ENCODE results near the gene PTCD1. TPM values are rescaled to one million over a fixed set of nuclear protein-coding genes. Genes with fewer than 3 reads are reported as not detected.

Gene PTCD1
- total and polyA plus RNA-seq, 9 of the 15 experiments (the other 6 are each of a cell fraction or from before 2014, with no cell fraction given) = 0.46 to 17.1 (median 6.2) TPM

GRCh38 chr7:99392659-99393354, 45.8 kb downstream of the PTCD1 start (continued):
- TF ChIP-seq, protein P1, sequence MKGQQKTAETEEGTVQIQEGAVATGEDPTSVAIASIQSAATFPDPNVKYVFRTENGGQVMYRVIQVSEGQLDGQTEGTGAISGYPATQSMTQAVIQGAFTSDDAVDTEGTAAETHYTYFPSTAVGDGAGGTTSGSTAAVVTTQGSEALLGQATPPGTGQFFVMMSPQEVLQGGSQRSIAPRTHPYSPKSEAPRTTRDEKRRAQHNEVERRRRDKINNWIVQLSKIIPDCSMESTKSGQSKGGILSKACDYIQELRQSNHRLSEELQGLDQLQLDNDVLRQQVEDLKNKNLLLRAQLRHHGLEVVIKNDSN (CRISPR knock-in tag; IDR thresholded peaks at IDR 0.05) = no peak
- TF ChIP-seq ZBTB33 (CRISPR knock-in tag; IDR thresholded peaks at IDR 0.05) = peak; percentile 99
- TF ChIP-seq ZNF217 (CRISPR knock-in tag; IDR thresholded peaks at IDR 0.05) = no peak
- TF ChIP-seq ARID2 (IDR thresholded peaks at IDR 0.05) = no peak
- TF ChIP-seq ZZZ3 (IDR thresholded peaks at IDR 0.05) = no peak
- TF ChIP-seq OTX1 (CRISPR knock-in tag; IDR thresholded peaks at IDR 0.05) = 0 out of 2 replicates have a peak, but pooled peaks have one; percentile 17
- TF ChIP-seq NFIC (IDR thresholded peaks at IDR 0.05) = peak; percentile 11; the same call in 1 of the 2 replicates
- TF ChIP-seq ZBTB11 (CRISPR knock-in tag; IDR thresholded peaks at IDR 0.05) = peak in 1 of 3 experiments; percentile 62; a peak in 2 of 6 replicates
- TF ChIP-seq MCM7 (IDR thresholded peaks at IDR 0.05) = no peak
- TF ChIP-seq HES1 (IDR thresholded peaks at IDR 0.05; ENCODE audit: low read depth) = no peak
- TF ChIP-seq MCM3 (IDR thresholded peaks at IDR 0.05) = no peak
- peak in 1 of 2 experiments; percentile 21; a peak in 1 of 4 replicates for TF ChIP-seq HDAC1 (IDR thresholded peaks at IDR 0.05)
- 0 out of 2 replicates have a peak, but pooled peaks have one; percentile 53 for TF ChIP-seq RBM14 (IDR thresholded peaks at IDR 0.05; ENCODE audit: borderline replicate concordance, insufficient read depth, low read depth, low read length)
- TF ChIP-seq ZNF57 (CRISPR knock-in tag; IDR thresholded peaks at IDR 0.05) = no peak
- TF ChIP-seq, protein P2, sequence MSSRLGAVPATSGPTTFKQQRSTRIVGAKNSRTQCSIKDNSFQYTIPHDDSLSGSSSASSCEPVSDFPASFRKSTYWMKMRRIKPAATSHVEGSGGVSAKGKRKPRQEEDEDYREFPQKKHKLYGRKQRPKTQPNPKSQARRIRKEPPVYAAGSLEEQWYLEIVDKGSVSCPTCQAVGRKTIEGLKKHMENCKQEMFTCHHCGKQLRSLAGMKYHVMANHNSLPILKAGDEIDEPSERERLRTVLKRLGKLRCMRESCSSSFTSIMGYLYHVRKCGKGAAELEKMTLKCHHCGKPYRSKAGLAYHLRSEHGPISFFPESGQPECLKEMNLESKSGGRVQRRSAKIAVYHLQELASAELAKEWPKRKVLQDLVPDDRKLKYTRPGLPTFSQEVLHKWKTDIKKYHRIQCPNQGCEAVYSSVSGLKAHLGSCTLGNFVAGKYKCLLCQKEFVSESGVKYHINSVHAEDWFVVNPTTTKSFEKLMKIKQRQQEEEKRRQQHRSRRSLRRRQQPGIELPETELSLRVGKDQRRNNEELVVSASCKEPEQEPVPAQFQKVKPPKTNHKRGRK (tag; IDR thresholded peaks at IDR 0.05) = no peak
